HepG2 (cell line): ENCODE measurements around the gene PTGS2. TPM values are rescaled to one million over a fixed set of nuclear protein-coding genes. Genes with fewer than 3 reads are reported as not detected.
A peak's percentile ranks its signal among the peaks of the same experiment; 100 is the strongest.

Experiments
- ATAC-seq: fragments of 200-7000 bp; cut with Tn5 transposase; 3 replicates; pipeline ENCODE4 v1.9.1; 2020; ENCODE audit warnings: mild to moderate bottlenecking, moderate library complexity
- Bru-seq: library from RNA; stranded (reverse); fragments of 400-500 nt; gene quantifications from one replicate; lab custom pipeline; 2021; lab: Mats Ljungman, UMichigan
- BruChase-seq, 2 experiments: library from RNA; stranded (reverse); fragments of 400-500 nt; gene quantifications; one replicate each; lab custom pipeline; 2021; lab: Mats Ljungman, UMichigan
- BruUV-seq: library from RNA; stranded (reverse); fragments of 400-500 nt; replicated peaks from 2 replicates; lab custom pipeline; 2021; lab: Mats Ljungman, UMichigan
- CTCF ChIA-PET: fragments of 300-600 bp; formaldehyde crosslinking; extraction: SDS; loops from one replicate; lab custom pipeline; 2021; ENCODE audit warnings: low total read pairs, inconsistent platforms, low intra/inter-chr PET ratio; lab: Yijun Ruan, JAX
- POLR2A ChIA-PET: fragments of 350-600 bp; sonication (Branson Sonifier 250); formaldehyde crosslinking; loops from one replicate; lab custom pipeline; 2020; ENCODE audit warnings: antibody characterized with exemption, inconsistent platforms; lab: Yijun Ruan, JAX
- DNase-seq: peaks from one replicate; pipeline ENCODE4 v3.0.0-alpha.2; 2015; ENCODE audit warnings: low spot score
- FAIRE-seq: peaks from 3 replicates; lab custom pipeline; 2011; peaks lifted over from hg19 to GRCh38; lab: Jason Lieb, UNC
- H2AFZ ChIP-seq: one replicate; pipeline ENCODE4 v1.6.1; 2011; ENCODE audit warnings: low read length, inconsistent platforms
- H3K27ac ChIP-seq: fragments of 300-600 bp; 3 replicates; pipeline ENCODE4 v1.8.0; 2011; ENCODE audit warnings: mixed run types, mild to moderate bottlenecking, mixed read lengths, low read length, inconsistent platforms; ENCODE audit not compliant: insufficient read depth; ENCODE audit errors: extremely low read length
- H3K27me3 ChIP-seq, 2 experiments: fragments of 200-600 bp in 1 of 2; 2 replicates in 1 of 2; 3 replicates in 1 of 2; pipeline versions ENCODE4 v1.6.0 to v1.8.0; 2011; ENCODE audit warnings: low read length in 2 of 2, mild to moderate bottlenecking in 2 of 2, moderate library complexity in 2 of 2, inconsistent platforms in 1 of 2; ENCODE audit not compliant: insufficient read depth in 2 of 2, control insufficient read depth in 1 of 2
- H3K36me3 ChIP-seq, 2 experiments: fragments of 200-600 bp in 1 of 2; replicated peaks in 1 of 2; 2 replicates in 1 of 2; 3 replicates in 1 of 2; pipeline versions ENCODE4 v1.5.1 to v1.8.0; 2011; ENCODE audit warnings: low read length in 2 of 2, inconsistent platforms in 1 of 2; ENCODE audit not compliant: insufficient read depth in 2 of 2, control insufficient read depth in 1 of 2
- H3K4me1 ChIP-seq: 2 replicates; pipeline ENCODE4 v1.5.1; 2012; ENCODE audit warnings: low read length, inconsistent platforms; ENCODE audit not compliant: insufficient read depth
- H3K4me2 ChIP-seq: 2 replicates; pipeline ENCODE4 v1.6.0; 2011; ENCODE audit warnings: low read depth, low read length, inconsistent platforms
- H3K4me3 ChIP-seq, 3 experiments: fragments of 200-600 bp in 1 of 3; sonication (generic), shearing (Covaris generic) in 1 of 3; replicated peaks in 1 of 3; 2 replicates each; pipeline ENCODE4 v1.5.1; 2011 to 2016; ENCODE audit warnings: low read length in 3 of 3, inconsistent platforms in 2 of 3, low read depth in 2 of 3, mild to moderate bottlenecking in 2 of 3, control low read depth in 1 of 3, mixed read lengths in 1 of 3; ENCODE audit not compliant: insufficient read depth in 1 of 3
- H3K79me2 ChIP-seq: one replicate; pipeline ENCODE4 v1.6.1; 2011; ENCODE audit warnings: low read length, inconsistent platforms; ENCODE audit not compliant: insufficient read depth
- H3K9ac ChIP-seq: 2 replicates; pipeline ENCODE4 v1.6.0; 2011; ENCODE audit warnings: mild to moderate bottlenecking, low read depth, low read length, inconsistent platforms; ENCODE audit not compliant: insufficient read depth
- H3K9me3 ChIP-seq: 2 replicates; pipeline ENCODE4 v1.5.1; 2012; ENCODE audit warnings: mild to moderate bottlenecking, low read length
- H4K20me1 ChIP-seq: 2 replicates; pipeline ENCODE4 v1.6.0; 2011; ENCODE audit warnings: inconsistent platforms, mild to moderate bottlenecking, low read length, moderate library complexity; ENCODE audit not compliant: insufficient read depth
- HDAC1 ChIP-seq: sonication (generic); formaldehyde crosslinking; IDR thresholded peaks from 2 replicates; pipeline ENCODE4 v1.5.1; 2020; ENCODE audit warnings: mild to moderate bottlenecking, missing genetic modification reagents
- HIVEP1 ChIP-seq: sonication (generic); formaldehyde crosslinking; IDR thresholded peaks from 2 replicates; pipeline ENCODE4 v1.4.0; 2020; ENCODE audit warnings: mild to moderate bottlenecking, missing genetic modification reagents
- SATB2 ChIP-seq: sonication (generic); formaldehyde crosslinking; IDR thresholded peaks from 2 replicates; pipeline ENCODE4 v1.5.0; 2020; ENCODE audit warnings: missing genetic modification reagents
- SP1 ChIP-seq, 2 experiments: fragments of 450-650 bp in 1 of 2; sonication (generic) in 1 of 2; formaldehyde crosslinking in 1 of 2; IDR thresholded peaks; 2 replicates each; pipeline versions ENCODE4 v1.4.0 to v1.6.1; 2016 to 2020; ENCODE audit warnings: missing genetic modification reagents in 1 of 2
- THRA ChIP-seq: sonication (generic); formaldehyde crosslinking; IDR thresholded peaks from 2 replicates; pipeline ENCODE4 v1.4.0; 2020; ENCODE audit warnings: missing genetic modification reagents, borderline replicate concordance
- ZFP90 ChIP-seq: sonication (generic); formaldehyde crosslinking; IDR thresholded peaks from 2 replicates; pipeline ENCODE4 v1.8.0; 2022; ENCODE audit warnings: missing genetic modification reagents, mild to moderate bottlenecking, inconsistent platforms, borderline replicate concordance
- ZNF713 ChIP-seq: sonication (generic); formaldehyde crosslinking; IDR thresholded peaks from 2 replicates; pipeline ENCODE4 v1.4.0; 2020; ENCODE audit warnings: mild to moderate bottlenecking, missing genetic modification reagents
- WGBS: methylation state at CpG from one replicate; pipeline ENCODE4 v1.1.6; 2017; ENCODE audit warnings: low lambda C conversion rate; 5-methylcytosine and 5-hydroxymethylcytosine counted together
- in situ Hi-C: cut with HindIII; loops from 2 replicates; pipeline ENCODE4 v1.10.0; 2017; ENCODE audit warnings: low pct_unique_long_range_greater_than_20kb; ENCODE audit not compliant: extremely low pct_ligation_motif_present
- intact Hi-C: fragments of 100-400 bp; cut with micrococcal nuclease; formaldehyde crosslinking; loops from one replicate; pipeline ENCODE4 v1.10.0; 2022; ENCODE audit not compliant: unreplicated experiment
- long read RNA-seq, 2 experiments: library from RNA in 1 of 2; library from polyadenylated mRNA in 1 of 2; stranded (forward) in 1 of 2; unstranded in 1 of 2; transcript quantifications; one replicate each; pipeline ENCODE4 v2.0.0, GENCODE V29; 2019 to 2022
- polyA minus RNA-seq, 3 experiments: library from RNA; depleted of rRNA, polyadenylated mRNA; stranded (reverse); fragments of >200 nt; gene quantifications; 2 replicates each; pipeline ENCODE4 v1.2.3, GENCODE V29; 2011; ENCODE audit warnings: low replicate concordance in 1 of 3
- polyA plus RNA-seq, 8 experiments: library from polyadenylated mRNA; depleted of rRNA in 3 of 8; stranded (reverse) in 7 of 8; unstranded in 1 of 8; fragments of >200 nt; fragmentation: Illumina TruSeq in 4 of 8; extraction: Trizol in 4 of 8; gene quantifications; 2 replicates each; pipeline versions ENCODE4 v1.2.1 to v1.2.3, GENCODE V29; 2011 to 2016; ENCODE audit warnings: low read depth in 4 of 8, missing spikeins in 1 of 8, mixed read lengths in 1 of 8; ENCODE audit not compliant: insufficient read depth in 1 of 8
- total RNA-seq, 5 experiments: library from RNA; depleted of rRNA; stranded (reverse); fragments of >200 nt; fragmentation: Illumina TruSeq; extraction: Trizol; gene quantifications; 2 replicates each; pipeline ENCODE4 v1.2.3, GENCODE V29; 2016; ENCODE audit warnings: low read depth in 1 of 5
- TF ChIP-seq, protein P1 (sequence below): sonication (generic); formaldehyde crosslinking; IDR thresholded peaks from 2 replicates; pipeline ENCODE4 v1.4.0; 2020; ENCODE audit warnings: mild to moderate bottlenecking, low read depth, missing genetic modification reagents
- TF ChIP-seq, protein P2 (sequence below): sonication (generic); formaldehyde crosslinking; IDR thresholded peaks from 2 replicates; pipeline ENCODE4 v1.4.0; 2020; ENCODE audit warnings: missing genetic modification reagents

Gene PTGS2
- total RNA-seq (2016; rRNA removed; fragmentation: Illumina TruSeq; extraction: Trizol) (not detected in 2 replicates), polyA plus RNA-seq (2011; rRNA removed) (not detected in 2 replicates), polyA minus RNA-seq (2011; rRNA and poly(A)+ RNA removed; ENCODE audit: low replicate concordance) (34.7 TPM in 1 of 2 replicates, not detected in the other), Bru-seq, nascent RNA (not detected), BruChase-seq, experiment 1, labeled RNA remaining after a 6-hour chase (not detected), BruChase-seq, experiment 2, labeled RNA remaining after a 2-hour chase (not detected)
- total RNA-seq (2016; cell fraction: cytosol; rRNA removed; fragmentation: Illumina TruSeq; extraction: Trizol; ENCODE audit: low read depth) = not detected in 2 replicates
- not detected in 2 replicates for total RNA-seq (2016; cell fraction: insoluble cytoplasmic fraction; rRNA removed; fragmentation: Illumina TruSeq; extraction: Trizol)
- total RNA-seq (2016; cell fraction: membrane; rRNA removed; fragmentation: Illumina TruSeq; extraction: Trizol) = not detected in 2 replicates
- total RNA-seq (2016; cell fraction: nucleus; rRNA removed; fragmentation: Illumina TruSeq; extraction: Trizol) = not detected in 2 replicates
- polyA plus RNA-seq (2011; cell fraction: cytosol; rRNA removed) = not detected in 2 replicates
- not detected in 2 replicates for polyA plus RNA-seq (2011; cell fraction: nucleus; rRNA removed)
- not detected in 2 replicates for polyA plus RNA-seq (2012)
- polyA plus RNA-seq (2016; cell fraction: cytosol; fragmentation: Illumina TruSeq; extraction: Trizol; ENCODE audit: low read depth) = not detected in 2 replicates
- polyA plus RNA-seq (2016; cell fraction: insoluble cytoplasmic fraction; fragmentation: Illumina TruSeq; extraction: Trizol; ENCODE audit: low read depth) = not detected in 2 replicates
- polyA plus RNA-seq (2016; cell fraction: membrane; fragmentation: Illumina TruSeq; extraction: Trizol; ENCODE audit: low read depth) = not detected in 2 replicates
- not detected in 2 replicates for polyA plus RNA-seq (2016; cell fraction: nucleus; fragmentation: Illumina TruSeq; extraction: Trizol; ENCODE audit: insufficient read depth, low read depth)
- not detected in 2 replicates for polyA minus RNA-seq (2011; cell fraction: cytosol; rRNA and poly(A)+ RNA removed)
- polyA minus RNA-seq (2011; cell fraction: nucleus; rRNA and poly(A)+ RNA removed) = 0.26 TPM in 1 of 2 replicates, not detected in the other
- long read RNA-seq, experiment 1 = 0 reads
- long read RNA-seq, experiment 2 = 0 reads

DNA sequence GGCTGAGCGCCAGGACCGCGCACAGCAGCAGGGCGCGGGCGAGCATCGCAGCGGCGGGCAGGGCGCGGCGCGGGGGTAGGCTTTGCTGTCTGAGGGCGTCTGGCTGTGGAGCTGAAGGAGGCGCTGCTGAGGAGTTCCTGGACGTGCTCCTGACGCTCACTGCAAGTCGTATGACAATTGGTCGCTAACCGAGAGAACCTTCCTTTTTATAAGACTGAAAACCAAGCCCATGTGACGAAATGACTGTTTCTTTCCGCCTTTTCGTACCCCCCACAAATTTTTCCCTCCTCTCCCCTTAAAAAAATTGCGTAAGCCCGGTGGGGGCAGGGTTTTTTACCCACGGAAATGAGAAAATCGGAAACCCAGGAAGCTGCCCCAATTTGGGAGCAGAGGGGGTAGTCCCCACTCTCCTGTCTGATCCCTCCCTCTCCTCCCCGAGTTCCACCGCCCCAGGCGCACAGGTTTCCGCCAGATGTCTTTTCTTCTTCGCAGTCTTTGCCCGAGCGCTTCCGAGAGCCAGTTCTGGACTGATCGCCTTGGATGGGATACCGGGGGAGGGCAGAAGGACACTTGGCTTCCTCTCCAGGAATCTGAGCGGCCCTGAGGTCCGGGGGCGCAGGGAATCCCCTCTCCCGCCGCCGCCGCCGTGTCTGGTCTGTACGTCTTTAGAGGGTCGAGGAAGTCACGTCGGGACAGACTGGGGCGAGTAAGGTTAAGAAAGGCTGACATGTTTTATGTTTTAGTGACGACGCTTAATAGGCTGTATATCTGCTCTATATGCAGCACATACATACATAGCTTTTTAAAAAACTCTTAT lies at the start of gene PTGS2:
PTGS2 (minus strand) TSS at position 179 of the 817 bp plus-strand sequence; CDS start at position 46, 133 bp downstream.
- 34% methylated on average over 41 of the region's 52 CpGs for WGBS
- H3K27ac ChIP-seq = no peak within 1 kb of the TSS
- POLR2A ChIA-PET = no interaction called here
- TF ChIP-seq ZFP90 (CRISPR knock-in tag) = no peak
- no peak for TF ChIP-seq THRA (CRISPR knock-in tag)
- TF ChIP-seq ZNF713 = no peak
- TF ChIP-seq, protein P1, sequence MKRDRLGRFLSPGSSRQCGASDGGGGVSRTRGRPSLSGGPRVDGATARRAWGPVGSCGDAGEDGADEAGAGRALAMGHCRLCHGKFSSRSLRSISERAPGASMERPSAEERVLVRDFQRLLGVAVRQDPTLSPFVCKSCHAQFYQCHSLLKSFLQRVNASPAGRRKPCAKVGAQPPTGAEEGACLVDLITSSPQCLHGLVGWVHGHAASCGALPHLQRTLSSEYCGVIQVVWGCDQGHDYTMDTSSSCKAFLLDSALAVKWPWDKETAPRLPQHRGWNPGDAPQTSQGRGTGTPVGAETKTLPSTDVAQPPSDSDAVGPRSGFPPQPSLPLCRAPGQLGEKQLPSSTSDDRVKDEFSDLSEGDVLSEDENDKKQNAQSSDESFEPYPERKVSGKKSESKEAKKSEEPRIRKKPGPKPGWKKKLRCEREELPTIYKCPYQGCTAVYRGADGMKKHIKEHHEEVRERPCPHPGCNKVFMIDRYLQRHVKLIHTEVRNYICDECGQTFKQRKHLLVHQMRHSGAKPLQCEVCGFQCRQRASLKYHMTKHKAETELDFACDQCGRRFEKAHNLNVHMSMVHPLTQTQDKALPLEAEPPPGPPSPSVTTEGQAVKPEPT (CRISPR knock-in tag) = no peak
- TF ChIP-seq SP1 (IDR thresholded peaks at IDR 0.05) = no peak
- TF ChIP-seq SP1 (CRISPR knock-in tag; IDR thresholded peaks at IDR 0.05) = no peak
- TF ChIP-seq HIVEP1 (CRISPR knock-in tag) = no peak
- TF ChIP-seq SATB2 = no peak
- TF ChIP-seq, protein P2, sequence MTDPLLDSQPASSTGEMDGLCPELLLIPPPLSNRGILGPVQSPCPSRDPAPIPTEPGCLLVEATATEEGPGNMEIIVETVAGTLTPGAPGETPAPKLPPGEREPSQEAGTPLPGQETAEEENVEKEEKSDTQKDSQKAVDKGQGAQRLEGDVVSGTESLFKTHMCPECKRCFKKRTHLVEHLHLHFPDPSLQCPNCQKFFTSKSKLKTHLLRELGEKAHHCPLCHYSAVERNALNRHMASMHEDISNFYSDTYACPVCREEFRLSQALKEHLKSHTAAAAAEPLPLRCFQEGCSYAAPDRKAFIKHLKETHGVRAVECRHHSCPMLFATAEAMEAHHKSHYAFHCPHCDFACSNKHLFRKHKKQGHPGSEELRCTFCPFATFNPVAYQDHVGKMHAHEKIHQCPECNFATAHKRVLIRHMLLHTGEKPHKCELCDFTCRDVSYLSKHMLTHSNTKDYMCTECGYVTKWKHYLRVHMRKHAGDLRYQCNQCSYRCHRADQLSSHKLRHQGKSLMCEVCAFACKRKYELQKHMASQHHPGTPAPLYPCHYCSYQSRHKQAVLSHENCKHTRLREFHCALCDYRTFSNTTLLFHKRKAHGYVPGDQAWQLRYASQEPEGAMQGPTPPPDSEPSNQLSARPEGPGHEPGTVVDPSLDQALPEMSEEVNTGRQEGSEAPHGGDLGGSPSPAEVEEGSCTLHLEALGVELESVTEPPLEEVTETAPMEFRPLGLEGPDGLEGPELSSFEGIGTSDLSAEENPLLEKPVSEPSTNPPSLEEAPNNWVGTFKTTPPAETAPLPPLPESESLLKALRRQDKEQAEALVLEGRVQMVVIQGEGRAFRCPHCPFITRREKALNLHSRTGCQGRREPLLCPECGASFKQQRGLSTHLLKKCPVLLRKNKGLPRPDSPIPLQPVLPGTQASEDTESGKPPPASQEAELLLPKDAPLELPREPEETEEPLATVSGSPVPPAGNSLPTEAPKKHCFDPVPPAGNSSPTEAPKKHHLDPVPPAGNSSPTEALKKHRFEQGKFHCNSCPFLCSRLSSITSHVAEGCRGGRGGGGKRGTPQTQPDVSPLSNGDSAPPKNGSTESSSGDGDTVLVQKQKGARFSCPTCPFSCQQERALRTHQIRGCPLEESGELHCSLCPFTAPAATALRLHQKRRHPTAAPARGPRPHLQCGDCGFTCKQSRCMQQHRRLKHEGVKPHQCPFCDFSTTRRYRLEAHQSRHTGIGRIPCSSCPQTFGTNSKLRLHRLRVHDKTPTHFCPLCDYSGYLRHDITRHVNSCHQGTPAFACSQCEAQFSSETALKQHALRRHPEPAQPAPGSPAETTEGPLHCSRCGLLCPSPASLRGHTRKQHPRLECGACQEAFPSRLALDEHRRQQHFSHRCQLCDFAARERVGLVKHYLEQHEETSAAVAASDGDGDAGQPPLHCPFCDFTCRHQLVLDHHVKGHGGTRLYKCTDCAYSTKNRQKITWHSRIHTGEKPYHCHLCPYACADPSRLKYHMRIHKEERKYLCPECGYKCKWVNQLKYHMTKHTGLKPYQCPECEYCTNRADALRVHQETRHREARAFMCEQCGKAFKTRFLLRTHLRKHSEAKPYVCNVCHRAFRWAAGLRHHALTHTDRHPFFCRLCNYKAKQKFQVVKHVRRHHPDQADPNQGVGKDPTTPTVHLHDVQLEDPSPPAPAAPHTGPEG (CRISPR knock-in tag) = no peak
- no peak for TF ChIP-seq HDAC1

More for the DNA sequence above, at the start of gene PTGS2:
- ATAC-seq (peak; percentile 57), FAIRE-seq (no peak), DNase-seq (no peak)
- no peaks in the 10 kb centered on the region for H3K27me3 ChIP-seq
- H3K79me2 ChIP-seq = no peaks in the 10 kb centered on the region
- no peaks in the 10 kb centered on the region for H3K36me3 ChIP-seq
- no peaks in the 10 kb centered on the region for H4K20me1 ChIP-seq
- intact Hi-C loops = no loop called here
- no peak within 1 kb of the TSS for H3K9ac ChIP-seq
- CTCF ChIA-PET = no interaction called here
- in situ Hi-C loops = no loop called here
- H3K4me2 ChIP-seq = no peak within 1 kb of the TSS
- no peaks in the 10 kb centered on the region for H3K4me1 ChIP-seq
- BruUV-seq = no TSS peak
- no peak within 1 kb of the TSS for H3K4me3 ChIP-seq
- H2AFZ ChIP-seq = no peak within 1 kb of the TSS
- H3K9me3 ChIP-seq = no peaks in the 10 kb centered on the region
